Measurements from ENCODE around the gene NEK10. TPM values are rescaled to one million over a fixed set of nuclear protein-coding genes. Genes with fewer than 3 reads are reported as not detected.

The NEK10 gene
- total and polyA plus RNA-seq, 2 of the 13 experiments (the other 11 are each of a cell fraction or from before 2014, with no cell fraction given) = 2.8 to 14.2 TPM

DNA sequence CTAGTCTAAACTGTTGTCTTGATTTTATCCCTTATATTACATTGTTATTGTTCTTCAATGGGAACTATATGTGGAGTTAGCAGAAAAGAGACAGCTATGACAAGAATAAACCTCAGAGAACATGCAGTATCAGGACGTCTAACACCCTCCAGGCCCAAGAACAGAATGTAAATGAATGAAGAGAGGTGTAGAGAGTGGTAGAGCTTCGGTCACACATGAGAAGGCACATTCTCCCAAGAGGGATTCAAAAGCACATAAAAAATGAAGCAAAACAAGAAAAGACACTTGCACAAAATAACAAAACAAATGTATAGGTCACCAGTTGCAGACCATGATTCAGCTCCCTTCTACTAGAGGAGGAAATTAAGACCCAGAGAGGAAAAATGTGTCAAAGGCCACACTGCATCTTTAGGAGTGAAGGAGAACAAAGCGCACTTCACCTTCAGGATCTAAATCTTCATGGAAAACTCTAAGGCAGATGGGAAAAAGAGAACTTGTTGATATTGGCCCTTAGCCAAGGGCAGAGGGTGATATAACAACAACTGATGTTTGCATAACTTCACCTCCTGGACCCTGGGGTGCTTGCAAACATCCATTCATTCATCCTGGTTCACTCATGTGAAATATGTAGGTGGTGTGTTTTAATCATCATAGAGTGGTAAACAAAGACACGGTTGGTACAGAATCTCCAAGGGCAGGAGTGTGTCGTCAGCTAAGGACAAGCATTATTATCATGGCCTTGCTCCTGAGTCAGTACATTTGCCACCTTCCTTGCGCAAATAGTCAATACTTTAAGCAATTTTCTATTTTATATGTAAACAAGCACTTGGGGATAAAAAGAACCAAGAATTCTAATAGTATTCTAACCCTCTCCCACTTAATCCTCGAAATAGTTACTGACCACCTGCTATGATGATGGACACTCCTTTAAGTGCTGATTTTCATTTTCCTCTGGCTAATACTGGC lies 8.8 kb downstream of the NEK10 start (continued):
- peak; percentile 75; the same call in 1 of the 2 replicates for TF ChIP-seq MAX (IDR thresholded peaks at IDR 0.05)
- TF ChIP-seq, protein P1, sequence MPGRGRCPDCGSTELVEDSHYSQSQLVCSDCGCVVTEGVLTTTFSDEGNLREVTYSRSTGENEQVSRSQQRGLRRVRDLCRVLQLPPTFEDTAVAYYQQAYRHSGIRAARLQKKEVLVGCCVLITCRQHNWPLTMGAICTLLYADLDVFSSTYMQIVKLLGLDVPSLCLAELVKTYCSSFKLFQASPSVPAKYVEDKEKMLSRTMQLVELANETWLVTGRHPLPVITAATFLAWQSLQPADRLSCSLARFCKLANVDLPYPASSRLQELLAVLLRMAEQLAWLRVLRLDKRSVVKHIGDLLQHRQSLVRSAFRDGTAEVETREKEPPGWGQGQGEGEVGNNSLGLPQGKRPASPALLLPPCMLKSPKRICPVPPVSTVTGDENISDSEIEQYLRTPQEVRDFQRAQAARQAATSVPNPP (CRISPR knock-in tag; IDR thresholded peaks at IDR 0.05) = peak; percentile 66; the same call in 1 of the 2 replicates
- TF ChIP-seq ZNF644 (CRISPR knock-in tag; IDR thresholded peaks at IDR 0.05; ENCODE audit: low read depth) = no peak
- peak; percentile 89 for TF ChIP-seq ASH2L (IDR thresholded peaks at IDR 0.05; ENCODE audit: insufficient read length, low read depth, low read length)
- no peak for TF ChIP-seq ZNF672 (CRISPR knock-in tag; IDR thresholded peaks at IDR 0.05)
- peak; percentile 74; the same call in 1 of the 2 replicates for TF ChIP-seq ELF4 (CRISPR knock-in tag; IDR thresholded peaks at IDR 0.05; ENCODE audit: borderline replicate concordance)
- peak; percentile 40; the same call in 1 of the 2 replicates for TF ChIP-seq UBTF (CRISPR knock-in tag; IDR thresholded peaks at IDR 0.05)
- TF ChIP-seq KLF11 (CRISPR knock-in tag; IDR thresholded peaks at IDR 0.05) = peak; percentile 80; the same call in 1 of the 2 replicates
- no peak for TF ChIP-seq SIN3B (IDR thresholded peaks at IDR 0.05; ENCODE audit: low read length)
- TF ChIP-seq LCORL (IDR thresholded peaks at IDR 0.05) = peak; percentile 99
- peak; percentile 84; the same call in 1 of the 2 replicates for TF ChIP-seq LCORL (CRISPR knock-in tag; IDR thresholded peaks at IDR 0.05)
- no peak for TF ChIP-seq PTBP1 (IDR thresholded peaks at IDR 0.05; ENCODE audit: low read depth, low read length, poor library complexity, severe bottlenecking)
- no peak for TF ChIP-seq ZNF546 (CRISPR knock-in tag; conservative IDR thresholded peaks at IDR 0.05)
- TF ChIP-seq ERF (CRISPR knock-in tag; IDR thresholded peaks at IDR 0.05) = peak; percentile 98
- TF ChIP-seq ZZZ3 (CRISPR knock-in tag; IDR thresholded peaks at IDR 0.05; ENCODE audit: borderline replicate concordance) = no peak
- peak; percentile 98 for TF ChIP-seq RERE (CRISPR knock-in tag; IDR thresholded peaks at IDR 0.05; ENCODE audit: low read depth)
- no peak for TF ChIP-seq MLLT10 (CRISPR knock-in tag; IDR thresholded peaks at IDR 0.05)

All from HepG2 (cell line).